Measurements from ENCODE around the gene SSH3.
"Not testable (repeated sequence)": the region's sequence is repeated elsewhere in the genome, so short reads cannot be mapped to it uniquely, and the experiment has no call there.

Gene SSH3

GRCh38 chr11:67313125-67313890 is 10.0 kb downstream of the SSH3 start:
- no peak for DNase-seq

- DNase-seq = no peak
Measured at GRCh38 chr11:67314218-67314617, 10.9 kb downstream of the SSH3 start.

- DNase-seq = no peak
Measured at GRCh38 chr11:67315325-67315909, 12.1 kb downstream of the SSH3 start.

- no peak for DNase-seq
Measured at GRCh38 chr11:67316882-67317204, 13.5 kb downstream of the SSH3 start.

GRCh38 chr11:67317205-67317887 is 14.0 kb downstream of the SSH3 start:
- DNase-seq = peak; percentile 95 to 97

- DNase-seq = peak in 1 of 2 experiments; percentile 36
Measured at GRCh38 chr11:67317888-67318555, 14.7 kb downstream of the SSH3 start.

- not testable (repeated sequence) for DNase-seq
Measured at GRCh38 chr11:67318876-67319275, 15.5 kb downstream of the SSH3 start.

- DNase-seq = no peak
Measured at GRCh38 chr11:67320011-67320410, 16.7 kb downstream of the SSH3 start.

- DNase-seq = no peak
Measured at GRCh38 chr11:67320691-67321090, 17.4 kb downstream of the SSH3 start.

- no peak for DNase-seq
Measured at GRCh38 chr11:67321313-67321871, 18.1 kb downstream of the SSH3 start.

GRCh38 chr11:67322049-67322448 is 18.7 kb downstream of the SSH3 start:
- no peak for DNase-seq

GRCh38 chr11:67323526-67323925 is 20.2 kb downstream of the SSH3 start:
- no peak for DNase-seq

- no peak for DNase-seq
Measured at GRCh38 chr11:67332081-67332691, 28.9 kb downstream of the SSH3 start.

- no peak for DNase-seq
Measured at GRCh38 chr11:67337257-67337656, 33.9 kb downstream of the SSH3 start.

- DNase-seq = no peak
Measured at GRCh38 chr11:67344264-67344663, 40.9 kb downstream of the SSH3 start.

GRCh38 chr11:67345247-67345919 is 42.1 kb downstream of the SSH3 start:
- no peak for DNase-seq

GRCh38 chr11:67345920-67346819 is 42.8 kb downstream of the SSH3 start:
- DNase-seq = peak in 1 of 2 experiments; percentile 18

- DNase-seq = no peak
Measured at GRCh38 chr11:67347964-67348749, 44.8 kb downstream of the SSH3 start.

GRCh38 chr11:67349036-67349435 is 45.7 kb downstream of the SSH3 start:
- DNase-seq = no peak

- DNase-seq = no peak
Measured at GRCh38 chr11:67349457-67349856, 46.1 kb downstream of the SSH3 start.

Measured in NCI-H2081 (cell line).